Measurements from ENCODE around the gene GTF2A2. TPM values are rescaled to one million over a fixed set of nuclear protein-coding genes. Genes with fewer than 3 reads are reported as not detected.

The GTF2A2 gene
- total RNA-seq, 2 experiments from 2014 or later = 167 to 173 TPM

GRCh38 chr15:59598461-59598860 is 58.9 kb downstream of the GTF2A2 start:
- Mint-ChIP-seq H3K4me1 (ENCODE audit: low read depth) (no peaks in the 10 kb centered on the region), H3K9me3 (peaks cover 10% of the 10 kb centered on the region), H3K36me3 (ENCODE audit: low read depth) (no peaks in the 10 kb centered on the region), H3K27me3 (peaks cover 4% of the 10 kb centered on the region), H3K27ac (no peak overlapping the region), H3K4me3 (no peak overlapping the region)
- DNase-seq (no peak), ATAC-seq (no peak)
- POLR2A ChIA-PET = no interaction called here
- CTCF ChIA-PET = no interaction called here
- TF ChIP-seq CTCF (IDR thresholded peaks at IDR 0.05) = no peak
- intact Hi-C loops (cut with micrococcal nuclease) = no loop called here

DNA sequence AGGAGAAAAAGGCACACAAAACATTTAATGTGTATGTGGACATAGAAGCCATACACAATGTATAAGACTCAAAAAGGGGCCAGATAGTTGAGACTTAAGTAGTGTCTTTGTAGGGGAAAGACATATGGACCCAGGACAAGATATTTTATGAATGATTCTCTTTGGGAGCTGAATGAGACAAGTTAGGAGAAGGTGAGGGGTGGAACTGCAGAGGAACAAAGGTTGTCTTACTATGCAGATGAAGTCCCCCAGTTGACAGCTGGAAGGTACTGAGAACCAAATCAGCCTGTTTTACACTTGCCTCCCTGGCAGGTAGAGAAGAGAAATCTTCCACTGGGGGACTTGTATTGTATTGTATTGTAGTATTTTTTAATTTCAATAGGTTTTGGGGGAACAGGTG is 60.7 kb downstream of the GTF2A2 start:
- ATAC-seq = no peak
- no peak overlapping the region for H3K27ac Mint-ChIP-seq
- H3K9me3 Mint-ChIP-seq = peaks cover 6% of the 10 kb centered on the region
- ChIA-PET CTCF (no interaction called here), POLR2A (no interaction called here)
- no peak for DNase-seq
- no peak for TF ChIP-seq CTCF (IDR thresholded peaks at IDR 0.05)
- H3K4me3 Mint-ChIP-seq = no peak overlapping the region
- H3K4me1 Mint-ChIP-seq (ENCODE audit: low read depth) = peaks cover under 1% of the 10 kb centered on the region
- H3K27me3 Mint-ChIP-seq = peaks cover 4% of the 10 kb centered on the region
- intact Hi-C loops (cut with micrococcal nuclease) = no loop called here
- H3K36me3 Mint-ChIP-seq (ENCODE audit: low read depth) = no peaks in the 10 kb centered on the region

DNA sequence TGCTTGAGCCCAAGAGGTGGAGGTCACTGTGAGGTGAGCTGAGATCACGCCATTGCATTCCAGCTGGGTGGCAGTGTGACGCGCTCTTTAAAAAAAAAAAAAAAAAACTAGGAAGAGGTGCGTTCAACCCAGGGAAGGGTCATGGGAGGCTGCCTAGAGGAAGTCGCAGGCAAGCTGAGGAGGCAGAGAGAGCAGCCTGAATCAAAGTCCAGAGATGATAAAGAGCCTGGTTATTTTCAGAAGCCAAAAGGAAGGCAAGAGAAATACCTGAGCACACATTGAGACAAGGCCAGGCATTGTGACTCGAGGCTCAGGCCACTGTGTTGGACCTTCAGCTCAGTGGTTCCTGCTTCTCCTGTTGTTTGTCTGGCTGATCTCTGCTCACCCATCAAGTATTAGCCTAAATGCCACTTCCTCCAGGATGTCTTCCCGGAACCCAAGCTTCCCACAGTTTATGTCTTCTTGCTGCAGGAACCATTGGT is 61.8 kb downstream of the GTF2A2 start:
- Mint-ChIP-seq H3K4me3 (no peak overlapping the region), H3K36me3 (ENCODE audit: low read depth) (no peaks in the 10 kb centered on the region), H3K27me3 (peaks cover 4% of the 10 kb centered on the region), H3K9me3 (no peaks in the 10 kb centered on the region), H3K4me1 (ENCODE audit: low read depth) (peaks cover 8% of the 10 kb centered on the region), H3K27ac (no peak overlapping the region)
- TF ChIP-seq CTCF (IDR thresholded peaks at IDR 0.05) = no peak
- ChIA-PET POLR2A (interaction anchor here (1.2 kb wide), 1 partner anchor 62 kb away, joined by 3 read pairs; the partner anchor contains the start of gene GTF2A2), CTCF (no interaction called here)
- intact Hi-C loops (cut with micrococcal nuclease) = no loop called here
- ATAC-seq = no peak
- DNase-seq = no peak

DNA sequence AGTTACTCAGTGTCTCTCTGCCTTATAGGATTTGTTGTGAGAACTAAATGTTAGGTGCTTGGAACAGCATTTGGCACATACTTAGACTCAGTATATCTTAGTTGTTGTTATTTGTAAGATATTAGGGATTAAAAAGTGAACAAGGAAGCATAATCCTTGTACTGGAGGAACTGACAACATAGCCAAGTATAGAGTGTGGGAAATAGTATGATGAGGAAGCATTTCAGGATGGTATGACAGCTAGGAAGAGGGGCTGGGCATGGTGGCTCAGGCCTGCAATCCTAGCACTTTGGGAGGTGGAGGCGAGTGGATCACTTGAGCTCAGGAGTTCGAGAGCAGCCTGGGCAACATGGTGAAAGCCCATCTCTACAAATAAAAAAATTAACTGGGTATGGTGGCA is 62.3 kb downstream of the GTF2A2 start:
- ChIA-PET CTCF (interaction anchor here (0.8 kb wide), 1 partner anchor 103 kb away, joined by 3 read pairs; no protein-coding TSS in a partner anchor), POLR2A (interaction anchor here (1.2 kb wide), 1 partner anchor 63 kb away, joined by 3 read pairs; the partner anchor contains the start of gene GTF2A2)
- H3K27ac Mint-ChIP-seq = no peak overlapping the region
- no peak for TF ChIP-seq CTCF (IDR thresholded peaks at IDR 0.05)
- DNase-seq (no peak), ATAC-seq (no peak)
- H3K4me3 Mint-ChIP-seq = no peak overlapping the region
- H3K27me3 Mint-ChIP-seq = peaks cover 7% of the 10 kb centered on the region
- H3K4me1 Mint-ChIP-seq (ENCODE audit: low read depth) = peaks cover 11% of the 10 kb centered on the region
- no peaks in the 10 kb centered on the region for H3K36me3 Mint-ChIP-seq (ENCODE audit: low read depth)
- no peaks in the 10 kb centered on the region for H3K9me3 Mint-ChIP-seq
- intact Hi-C loops (cut with micrococcal nuclease) = no loop called here

GRCh38 chr15:59594493-59594942 is 62.8 kb downstream of the GTF2A2 start:
- no peak for ATAC-seq
- DNase-seq = no peak
- no peak overlapping the region for H3K4me3 Mint-ChIP-seq
- intact Hi-C loops (cut with micrococcal nuclease) = no loop called here
- peaks cover 12% of the 10 kb centered on the region for H3K4me1 Mint-ChIP-seq (ENCODE audit: low read depth)
- H3K36me3 Mint-ChIP-seq (ENCODE audit: low read depth) = no peaks in the 10 kb centered on the region
- no peak overlapping the region for H3K27ac Mint-ChIP-seq
- ChIA-PET CTCF (interaction anchor here (0.8 kb wide), 1 partner anchor 102 kb away, joined by 3 read pairs; no protein-coding TSS in a partner anchor), POLR2A (no interaction called here)
- no peaks in the 10 kb centered on the region for H3K9me3 Mint-ChIP-seq
- peaks cover 8% of the 10 kb centered on the region for H3K27me3 Mint-ChIP-seq
- no peak for TF ChIP-seq CTCF (IDR thresholded peaks at IDR 0.05)
